K562 (cell line): ENCODE measurements around the gene HK1. TPM values are rescaled to one million over a fixed set of nuclear protein-coding genes. Genes with fewer than 3 reads are reported as not detected.
A peak's percentile ranks its signal among the peaks of the same experiment; 100 is the strongest.

Experiments used
- BACH1 ChIP-seq: fragments of 200-800 bp; sonication (Bioruptor generic); IDR thresholded peaks from 2 replicates; pipeline ENCODE4 v1.6.1; 2016; ENCODE audit warnings: missing genetic modification characterization, missing compliant biosample characterization
- CBX5 ChIP-seq: IDR thresholded peaks from 2 replicates; pipeline ENCODE4 v1.6.1; 2014; ENCODE audit warnings: low read depth, borderline replicate concordance
- DEAF1 ChIP-seq: fragments of 450-650 bp; formaldehyde crosslinking; IDR thresholded peaks from 2 replicates; pipeline ENCODE4 v1.4.0; 2020; ENCODE audit warnings: mild to moderate bottlenecking, moderate library complexity
- FIP1L1 ChIP-seq: fragments of 200-400 bp; formaldehyde crosslinking; IDR thresholded peaks from 2 replicates; pipeline ENCODE4 v1.6.1; 2018; ENCODE audit warnings: mild to moderate bottlenecking, low read depth, low read length; ENCODE audit not compliant: poor library complexity, severe bottlenecking
- HLTF ChIP-seq: fragments of 450-650 bp; IDR thresholded peaks from 2 replicates; pipeline ENCODE4 v1.6.1; 2016
- HMGN3 ChIP-seq: IDR thresholded peaks from 2 replicates; pipeline ENCODE4 v1.6.1; 2011; ENCODE audit warnings: borderline replicate concordance, low read depth, mild to moderate bottlenecking, mixed read lengths, low read length; ENCODE audit not compliant: insufficient read length; ENCODE audit errors: extremely low read depth
- KDM1A ChIP-seq, 2 experiments: fragments of 450-650 bp; IDR thresholded peaks; 2 replicates each; pipeline ENCODE4 v1.6.1; 2016; ENCODE audit warnings: mild to moderate bottlenecking in 2 of 2
- KDM5B ChIP-seq: fragments of 200-600 bp; sonication (generic); IDR thresholded peaks from 2 replicates; pipeline ENCODE4 v1.6.1; 2012; ENCODE audit warnings: low read depth, mild to moderate bottlenecking, moderate library complexity, low read length, control low read depth, inconsistent platforms; ENCODE audit not compliant: insufficient replicate concordance
- MED1 ChIP-seq: sonication (generic); formaldehyde crosslinking; IDR thresholded peaks from 2 replicates; pipeline ENCODE4 v1.8.1; 2023; ENCODE audit warnings: missing genetic modification reagents, borderline replicate concordance
- NEUROD1 ChIP-seq: fragments of 150-350 bp; IDR thresholded peaks from 2 replicates; pipeline ENCODE4 v1.6.1; 2014; ENCODE audit warnings: borderline replicate concordance, low read length, low read depth; ENCODE audit not compliant: partially characterized antibody
- OTX1 ChIP-seq: fragments of 450-650 bp; formaldehyde crosslinking; IDR thresholded peaks from 2 replicates; pipeline ENCODE4 v1.4.0; 2022; ENCODE audit warnings: mild to moderate bottlenecking
- PHF8 ChIP-seq: fragments of 200-600 bp; sonication (generic); IDR thresholded peaks from 2 replicates; pipeline ENCODE4 v1.6.1; 2012; ENCODE audit warnings: mixed run types, mild to moderate bottlenecking, inconsistent platforms, low read length, moderate library complexity, borderline replicate concordance
- RBBP5 ChIP-seq: fragments of 200-600 bp; sonication (generic); IDR thresholded peaks from 2 replicates; pipeline ENCODE4 v1.6.1; 2012; ENCODE audit warnings: borderline replicate concordance, mild to moderate bottlenecking, low read length, control low read depth, inconsistent platforms; ENCODE audit not compliant: insufficient read depth, poor library complexity, severe bottlenecking
- RBM25 ChIP-seq: fragments of 200-400 bp; formaldehyde crosslinking; IDR thresholded peaks from 2 replicates; pipeline ENCODE4 v1.6.1; 2018; ENCODE audit warnings: low read length, low read depth, moderate library complexity; ENCODE audit not compliant: severe bottlenecking
- THRA ChIP-seq: fragments of 450-650 bp; IDR thresholded peaks from 2 replicates; pipeline ENCODE4 v1.6.1; 2017; ENCODE audit warnings: mild to moderate bottlenecking, moderate library complexity
- ZBTB1 ChIP-seq: sonication (generic); formaldehyde crosslinking; IDR thresholded peaks from 2 replicates; pipeline ENCODE4 v1.8.1; 2023; ENCODE audit warnings: missing genetic modification reagents, low read depth, mild to moderate bottlenecking, borderline replicate concordance
- ZBTB49 ChIP-seq: sonication (generic); formaldehyde crosslinking; IDR thresholded peaks from 2 replicates; pipeline ENCODE4 v1.8.0; 2022; ENCODE audit warnings: missing genetic modification reagents, mild to moderate bottlenecking, borderline replicate concordance
- ZKSCAN1 ChIP-seq: fragments of 150-350 bp; IDR thresholded peaks from 2 replicates; pipeline ENCODE4 v1.6.1; 2016; ENCODE audit warnings: low read depth, low read length
- ZNF324 ChIP-seq: fragments of 250-450 bp; sonication (Bioruptor Pico); IDR thresholded peaks from 2 replicates; pipeline ENCODE4 v1.4.0; 2020; ENCODE audit warnings: mild to moderate bottlenecking
- ZNF584 ChIP-seq: fragments of 200-800 bp; sonication (Bioruptor generic); IDR thresholded peaks from 2 replicates; pipeline ENCODE4 v1.6.1; 2016; ENCODE audit warnings: low read depth, mild to moderate bottlenecking, missing genetic modification characterization, missing compliant biosample characterization
- ZNF668 ChIP-seq: fragments of 250-450 bp; sonication (Bioruptor Pico); IDR thresholded peaks from 2 replicates; pipeline ENCODE4 v1.8.0; 2022; ENCODE audit warnings: mild to moderate bottlenecking, inconsistent platforms
- polyA plus RNA-seq, 8 experiments: library from polyadenylated mRNA; depleted of rRNA in 4 of 8; stranded (reverse) in 5 of 8; unstranded in 3 of 8; fragments of >200 nt; fragmentation: Nextera tagmentation in 2 of 8; fragmentation: Illumina TruSeq in 1 of 8; extraction: Ambion mirVana in 2 of 8; extraction: Trizol in 1 of 8; gene quantifications; 2 replicates each; pipeline versions ENCODE4 v1.2.1 to v1.2.3, GENCODE V29; 2011 to 2014; ENCODE audit warnings: inconsistent platforms in 1 of 8, missing spikeins in 1 of 8
- total RNA-seq, 7 experiments: library from RNA; depleted of rRNA in 6 of 7; stranded (reverse); fragments of >200 nt in 6 of 7; fragmentation: Illumina TruSeq in 2 of 7; extraction: Trizol in 2 of 7; gene quantifications; 2 replicates each; pipeline versions ENCODE4 v1.2.1 to v1.2.3, GENCODE V29; 2011 to 2021; ENCODE audit warnings: low replicate concordance in 1 of 7

Gene HK1
- total and polyA plus RNA-seq, 9 of the 15 experiments (the other 6 are each of a cell fraction or from before 2014, with no cell fraction given) = 29.2 to 444 (median 193) TPM

- peak; percentile 32 for TF ChIP-seq HMGN3
- no peak for TF ChIP-seq ZBTB1 (CRISPR knock-in tag)
- TF ChIP-seq ZKSCAN1 = peak; percentile 51
- TF ChIP-seq PHF8 = peak; percentile 59; the same call in 1 of the 2 replicates
- TF ChIP-seq RBBP5 = no peak
- no peak for TF ChIP-seq KDM1A (IDR thresholded peaks at IDR 0.05)
- peak; percentile 31; the same call in 1 of the 2 replicates for TF ChIP-seq DEAF1 (CRISPR knock-in tag)
- TF ChIP-seq ZBTB49 = no peak
- peak; percentile 63; the same call in 1 of the 2 replicates for TF ChIP-seq ZNF668
- peak; percentile 93 for TF ChIP-seq HLTF
- peak; percentile 6 for TF ChIP-seq RBM25
- peak; percentile 95 for TF ChIP-seq NEUROD1
- TF ChIP-seq ZNF584 (CRISPR knock-in tag) = peak; percentile 60
- peak; percentile 98 for TF ChIP-seq OTX1 (CRISPR knock-in tag)
- TF ChIP-seq BACH1 (tag) = peak; percentile 72
- TF ChIP-seq CBX5 = peak; percentile 44; the same call in 1 of the 2 replicates
- peak; percentile 63; the same call in 1 of the 2 replicates for TF ChIP-seq ZNF324 (CRISPR knock-in tag)
- no peak for TF ChIP-seq FIP1L1
- no peak for TF ChIP-seq THRA
- peak; percentile 82 for TF ChIP-seq KDM5B
- TF ChIP-seq MED1 (CRISPR knock-in tag) = no peak
These were observed 37.5 kb downstream of the HK1 start (continued) for GRCh38 chr10:69315610-69316312.
